Activated CD8-positive, alpha-beta T cell treated with anti-CD3 and anti-CD28 coated beads, Interleukin-2, amount 10 ng/mL, durations not matched to agents 7 days and 5 days (primary cell): ENCODE measurements around the gene KRTAP5-7. TPM values are rescaled to one million over a fixed set of nuclear protein-coding genes. Genes with fewer than 3 reads are reported as not detected.
"Not testable (repeated sequence)": the region's sequence is repeated elsewhere in the genome, so short reads cannot be mapped to it uniquely, and the experiment has no call there.

Experiments used
- ATAC-seq: fragments of 150-1000 bp; cut with Tn5 transposase; one replicate; pipeline ENCODE4 v1.10.0; 2021; ENCODE audit warnings: moderate library complexity
- CTCF ChIA-PET: fragments of 350-600 bp; sonication (Branson Sonifier 250); formaldehyde crosslinking; loops from one replicate; lab custom pipeline; 2021; ENCODE audit warnings: antibody characterized with exemption; lab: Charles Lee
- POLR2A ChIA-PET: fragments of 350-600 bp; sonication (Branson Sonifier 250); formaldehyde crosslinking; loops from one replicate; lab custom pipeline; 2021; ENCODE audit warnings: antibody characterized with exemption; lab: Charles Lee
- DNase-seq: peaks from one replicate; pipeline ENCODE4 v3.0.0-alpha.2; 2020
- H3K27ac Mint-ChIP-seq: one replicate; pipeline ENCODE4 v1.8.0; 2021; ENCODE audit warnings: mild to moderate bottlenecking, mixed read lengths
- H3K27me3 Mint-ChIP-seq: one replicate; pipeline ENCODE4 v1.8.0; 2021; ENCODE audit warnings: low read depth, mixed read lengths
- H3K36me3 Mint-ChIP-seq: one replicate; pipeline ENCODE4 v1.8.0; 2021; ENCODE audit warnings: low read depth, mixed read lengths
- H3K4me1 Mint-ChIP-seq: one replicate; pipeline ENCODE4 v1.8.0; 2021; ENCODE audit warnings: low read depth, mixed read lengths
- H3K4me3 Mint-ChIP-seq: one replicate; pipeline ENCODE4 v1.8.0; 2021; ENCODE audit warnings: mild to moderate bottlenecking, mixed read lengths
- H3K9me3 Mint-ChIP-seq: one replicate; pipeline ENCODE4 v1.8.0; 2022; ENCODE audit warnings: mixed read lengths; ENCODE audit not compliant: insufficient read depth
- total RNA-seq, 2 experiments: library from RNA; stranded (reverse); gene quantifications; one replicate each; pipeline ENCODE4 v1.2.3, GENCODE V29; 2021

Gene KRTAP5-7
- total RNA-seq, 2 experiments from 2014 or later, result not detected

DNA sequence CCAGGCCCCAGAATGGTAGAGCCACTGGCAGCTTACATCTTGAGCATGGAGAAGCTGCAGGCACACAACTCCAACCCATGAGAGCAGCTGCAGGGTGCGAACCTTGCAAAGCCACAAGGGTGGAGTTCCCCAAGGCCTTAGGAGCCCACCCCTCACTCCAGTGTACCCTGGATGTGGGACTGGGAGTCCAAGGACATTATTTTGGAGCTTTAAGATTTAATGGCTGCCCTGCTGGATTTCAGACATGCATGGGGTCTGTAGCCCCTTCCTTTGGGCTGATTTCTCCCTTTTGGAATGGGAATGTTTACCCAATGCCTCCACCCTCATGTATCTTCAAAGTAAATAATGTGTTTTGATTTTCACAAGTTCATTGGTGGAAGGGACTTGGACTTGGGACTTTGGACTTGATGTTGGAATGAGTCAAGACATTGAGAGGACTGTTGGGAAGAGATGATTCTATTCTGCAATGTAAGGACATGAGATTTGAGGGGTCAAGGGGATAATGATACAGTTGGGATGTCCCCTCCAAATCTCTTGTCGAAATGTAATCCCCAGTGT lies 1.1 kb upstream of the KRTAP5-7 start:
- Mint-ChIP-seq H3K4me1 (no peaks in the 10 kb centered on the region), H3K9me3 (no peaks in the 10 kb centered on the region), H3K4me3 (no peak overlapping the region), H3K36me3 (no peaks in the 10 kb centered on the region), H3K27ac (no peak overlapping the region), H3K27me3 (peaks cover 6% of the 10 kb centered on the region)
- ChIA-PET CTCF (no interaction called here), POLR2A (no interaction called here)
- no peak for ATAC-seq
- no peak for DNase-seq

DNA sequence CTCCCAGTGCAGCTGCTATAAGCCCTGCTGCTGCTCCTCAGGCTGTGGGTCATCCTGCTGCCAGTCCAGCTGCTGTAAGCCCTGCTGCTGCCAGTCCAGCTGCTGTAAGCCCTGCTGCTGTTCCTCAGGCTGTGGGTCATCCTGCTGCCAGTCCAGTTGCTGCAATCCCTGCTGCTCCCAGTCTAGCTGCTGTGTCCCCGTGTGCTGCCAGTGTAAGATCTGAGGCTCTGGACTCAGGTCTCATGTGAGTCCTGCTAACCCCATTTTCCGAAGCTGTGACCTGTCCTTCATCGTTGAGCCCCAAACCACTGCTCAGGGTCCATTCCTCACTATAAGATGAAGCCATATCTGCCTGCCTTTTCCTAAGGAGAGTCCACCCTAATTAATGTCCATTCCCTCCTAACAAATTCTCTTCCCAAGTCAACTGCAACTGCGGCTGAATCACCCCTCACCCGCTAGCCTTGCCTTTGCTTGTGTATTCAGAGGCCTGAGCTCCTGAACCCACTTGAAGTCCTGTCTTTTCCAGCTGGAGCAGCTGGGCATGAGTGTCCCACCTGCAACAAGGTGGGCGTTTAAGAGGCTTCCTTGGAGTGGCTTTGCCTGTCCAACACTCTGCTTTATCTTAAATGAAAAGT lies 626 bp downstream of the KRTAP5-7 start:
- Mint-ChIP-seq H3K4me3 (no peak overlapping the region), H3K27ac (no peak overlapping the region), H3K27me3 (peaks cover 8% of the 10 kb centered on the region), H3K36me3 (no peaks in the 10 kb centered on the region), H3K4me1 (no peaks in the 10 kb centered on the region), H3K9me3 (no peaks in the 10 kb centered on the region)
- POLR2A ChIA-PET, result no interaction called here
- CTCF ChIA-PET, result no interaction called here
- DNase-seq (no peak), ATAC-seq (no peak)

DNA sequence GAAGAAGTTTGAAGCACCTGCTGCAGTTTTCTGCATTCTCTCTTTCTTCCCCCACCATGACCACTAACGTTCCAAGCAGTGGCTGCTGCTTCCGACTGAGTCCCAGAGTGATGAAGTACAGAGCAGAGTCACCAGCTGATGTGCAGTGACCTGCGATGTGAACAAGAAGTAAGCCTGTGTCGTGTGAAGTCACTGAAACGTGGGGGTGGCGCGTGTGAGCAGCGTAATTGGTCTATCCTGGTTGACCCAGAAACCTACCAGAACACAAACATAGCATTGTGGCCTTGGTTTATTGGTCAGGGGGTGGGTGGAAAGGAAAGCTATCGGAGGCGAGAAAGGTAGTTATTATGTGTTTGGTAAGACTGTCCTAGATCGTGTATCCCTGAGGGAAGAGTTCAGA lies 3.5 kb downstream of the KRTAP5-7 start:
- no peak overlapping the region for H3K27ac Mint-ChIP-seq
- H3K9me3 Mint-ChIP-seq, result no peaks in the 10 kb centered on the region
- peaks cover 8% of the 10 kb centered on the region for H3K27me3 Mint-ChIP-seq
- ChIA-PET POLR2A (no interaction called here), CTCF (no interaction called here)
- no peak for ATAC-seq
- H3K4me3 Mint-ChIP-seq, result no peak overlapping the region
- DNase-seq, result no peak
- H3K4me1 Mint-ChIP-seq, result no peaks in the 10 kb centered on the region
- H3K36me3 Mint-ChIP-seq, result no peaks in the 10 kb centered on the region

DNA sequence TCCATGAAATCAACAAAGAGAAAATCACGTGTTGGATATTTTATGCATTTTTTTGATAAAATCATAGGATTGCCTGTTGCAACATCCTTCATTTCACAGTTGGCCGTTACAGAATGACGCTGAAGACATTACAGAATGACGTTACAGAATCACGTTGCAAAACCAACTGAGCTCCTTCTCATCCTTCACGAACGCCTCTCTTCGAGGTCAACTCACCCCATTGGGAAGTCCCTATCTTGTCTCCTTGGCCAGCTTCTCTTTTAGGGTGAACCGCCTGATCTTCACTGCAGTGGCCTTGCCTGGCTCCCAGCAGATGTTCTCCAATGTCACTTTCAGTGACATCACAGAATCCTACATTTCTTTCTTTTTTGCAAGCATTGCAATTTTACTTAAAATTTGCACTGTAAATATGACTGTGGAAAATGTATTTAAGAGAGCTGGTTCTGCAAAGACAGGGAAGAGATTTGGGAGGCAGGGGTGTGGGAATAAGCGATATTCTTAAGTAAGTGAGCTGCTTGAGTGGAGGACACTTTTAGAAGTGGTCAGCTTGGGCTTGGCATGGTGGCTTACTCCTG lies 5.1 kb downstream of the KRTAP5-7 start:
- H3K4me3 Mint-ChIP-seq, result no peak overlapping the region

DNA sequence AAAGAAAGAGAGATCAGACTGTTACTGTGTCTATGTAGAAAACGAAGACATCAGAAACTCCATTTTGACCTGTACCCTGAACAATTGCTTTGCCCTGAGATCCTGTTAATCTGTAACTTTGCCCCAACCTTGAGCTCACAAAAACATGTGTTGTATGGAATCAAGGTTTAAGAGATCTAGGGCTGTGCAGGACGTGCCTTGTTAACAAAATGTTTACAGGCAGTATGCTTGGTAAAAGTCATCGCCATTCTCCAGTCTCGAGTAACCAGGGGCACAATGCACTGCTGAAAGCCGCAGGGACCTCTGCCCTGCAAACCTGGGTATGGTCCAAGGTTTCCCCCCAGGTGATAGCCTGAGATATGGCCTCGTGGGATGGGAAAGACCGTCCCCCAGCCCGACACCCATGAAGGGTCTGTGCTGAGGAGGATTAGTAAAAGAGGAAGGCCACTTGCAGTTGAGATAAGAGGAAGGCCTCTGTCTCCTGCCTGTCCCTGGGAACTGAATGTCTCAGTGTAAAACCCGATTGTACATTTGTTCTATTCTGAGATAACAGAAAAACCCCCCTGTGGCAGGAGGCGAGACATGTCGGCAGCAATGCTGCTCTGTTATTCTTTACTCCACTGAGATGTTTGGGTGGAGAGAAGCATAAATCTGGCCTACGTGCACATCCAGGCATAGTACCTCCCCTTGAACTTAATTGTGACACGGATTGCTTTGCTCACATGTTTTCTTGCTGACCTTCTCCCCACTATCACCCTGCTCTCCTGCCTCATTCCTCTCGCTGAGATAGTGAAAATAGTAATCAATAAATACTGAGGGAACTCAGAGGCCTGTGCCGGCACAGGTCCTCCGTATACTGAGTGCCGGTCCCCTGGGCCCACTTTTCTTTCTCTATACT lies 7.9 kb downstream of the KRTAP5-7 start:
- POLR2A ChIA-PET, H3K36me3 Mint-ChIP-seq, H3K9me3 Mint-ChIP-seq, H3K27me3 Mint-ChIP-seq, H3K4me1 Mint-ChIP-seq, H3K4me3 Mint-ChIP-seq, DNase-seq, ATAC-seq, CTCF ChIA-PET, H3K27ac Mint-ChIP-seq: not testable (repeated sequence)

More for the DNA sequence above, 5.1 kb downstream of the KRTAP5-7 start:
- Mint-ChIP-seq H3K27me3 (peaks cover 6% of the 10 kb centered on the region), H3K9me3 (no peaks in the 10 kb centered on the region), H3K36me3 (no peaks in the 10 kb centered on the region), H3K27ac (no peak overlapping the region), H3K4me1 (no peaks in the 10 kb centered on the region)
- ATAC-seq, result no peak
- ChIA-PET POLR2A (no interaction called here), CTCF (no interaction called here)
- no peak for DNase-seq

DNA sequence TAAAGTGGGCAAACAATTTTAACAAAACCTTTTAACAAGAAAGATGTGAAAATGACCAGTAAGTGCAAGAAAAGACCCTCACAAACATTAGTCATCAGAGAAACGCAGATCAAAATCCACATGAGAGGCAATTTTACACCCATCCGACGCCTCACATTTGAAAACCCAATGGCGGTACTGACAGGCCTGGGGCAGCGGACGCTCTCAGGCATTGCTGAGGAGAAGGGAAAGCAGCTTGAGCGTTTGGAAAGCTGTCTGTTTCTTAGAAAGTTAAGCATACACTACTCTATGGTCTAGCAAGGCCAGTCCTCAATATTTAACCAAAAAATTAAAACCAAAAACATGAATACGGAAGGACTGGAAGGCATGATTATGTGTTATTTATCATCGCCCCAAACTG lies 8.8 kb downstream of the KRTAP5-7 start:
- no peak overlapping the region for H3K4me3 Mint-ChIP-seq
- no peaks in the 10 kb centered on the region for H3K9me3 Mint-ChIP-seq
- ChIA-PET POLR2A (no interaction called here), CTCF (no interaction called here)
- no peak overlapping the region for H3K27ac Mint-ChIP-seq
- no peak for ATAC-seq
- no peaks in the 10 kb centered on the region for H3K36me3 Mint-ChIP-seq
- H3K27me3 Mint-ChIP-seq, result peaks cover 2% of the 10 kb centered on the region
- no peaks in the 10 kb centered on the region for H3K4me1 Mint-ChIP-seq
- DNase-seq, result no peak

DNA sequence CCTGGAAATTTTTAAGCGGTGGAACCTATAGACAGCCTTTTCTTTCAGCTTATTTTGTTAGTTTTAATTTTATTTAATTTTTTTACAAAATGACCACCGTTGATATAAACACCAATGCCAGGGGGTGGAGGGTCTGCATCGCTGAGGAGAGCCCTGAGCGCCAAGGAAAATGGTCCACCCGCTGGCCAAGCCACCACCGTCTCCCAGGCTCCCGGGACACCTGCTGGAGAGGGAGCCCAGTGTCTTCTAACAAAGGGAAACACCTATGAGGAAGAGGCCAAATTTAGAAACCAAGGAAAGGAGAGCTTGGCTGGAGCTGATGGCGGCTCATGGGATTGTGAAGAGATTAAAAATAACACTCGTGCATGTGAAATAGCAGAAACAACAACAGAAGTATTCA lies 10.5 kb downstream of the KRTAP5-7 start:
- Mint-ChIP-seq H3K27ac (no peak overlapping the region), H3K27me3 (no peaks in the 10 kb centered on the region), H3K4me1 (no peaks in the 10 kb centered on the region), H3K9me3 (no peaks in the 10 kb centered on the region), H3K4me3 (no peak overlapping the region), H3K36me3 (no peaks in the 10 kb centered on the region)
- ATAC-seq (no peak), DNase-seq (no peak)
- CTCF ChIA-PET, result no interaction called here
- POLR2A ChIA-PET, result no interaction called here

DNA sequence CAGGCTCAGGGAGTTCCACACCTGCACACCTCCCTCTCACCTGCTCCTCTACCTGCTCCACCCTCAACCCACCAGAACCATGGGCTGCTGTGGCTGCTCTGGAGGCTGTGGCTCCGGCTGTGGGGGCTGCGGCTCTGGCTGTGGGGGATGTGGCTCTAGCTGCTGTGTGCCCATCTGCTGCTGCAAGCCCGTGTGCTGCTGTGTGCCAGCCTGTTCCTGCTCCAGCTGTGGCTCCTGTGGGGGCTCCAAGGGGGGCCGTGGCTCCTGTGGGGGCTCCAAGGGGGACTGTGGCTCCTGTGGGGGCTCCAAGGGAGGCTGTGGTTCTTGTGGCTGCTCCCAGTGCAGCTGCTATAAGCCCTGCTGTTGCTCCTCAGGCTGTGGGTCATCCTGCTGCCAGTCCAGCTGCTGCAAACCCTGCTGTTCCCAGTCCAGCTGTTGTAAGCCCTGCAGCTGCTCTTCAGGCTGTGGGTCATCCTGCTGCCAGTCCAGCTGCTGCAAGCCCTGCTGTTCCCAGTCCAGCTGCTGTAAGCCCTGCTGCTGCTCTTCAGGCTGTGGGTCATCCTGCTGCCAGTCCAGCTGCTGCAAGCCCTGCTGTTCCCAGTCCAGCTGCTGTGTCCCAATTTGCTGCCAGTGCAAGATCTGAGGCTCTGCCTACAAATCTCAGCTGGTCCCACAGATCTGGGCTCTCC lies 11.1 kb downstream of the KRTAP5-7 start, which contains the start of gene KRTAP5-8:
Gene KRTAP5-8, plus strand, starts transcription at position 49 of the 689 bp plus-strand sequence. Its CDS starts 31 bp downstream, at position 80.
- DNase-seq, result not testable (repeated sequence)

DNA sequence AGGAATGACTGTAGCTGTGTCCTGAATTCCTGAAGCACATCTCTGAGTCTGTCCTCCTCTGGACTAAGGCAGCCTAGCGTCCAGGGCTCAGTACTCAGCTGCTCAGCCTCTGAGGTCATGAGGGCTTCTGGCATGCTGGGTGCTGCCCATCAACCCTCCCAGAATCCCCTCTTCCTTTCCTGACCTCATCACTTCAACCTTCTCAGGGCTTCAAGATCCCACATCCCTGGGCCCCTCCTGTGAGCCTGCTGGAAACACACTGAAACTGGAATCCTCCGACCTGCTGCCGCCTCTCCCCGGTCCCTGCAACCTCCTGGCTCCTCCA lies 11.6 kb downstream of the KRTAP5-7 start:
- no peaks in the 10 kb centered on the region for H3K9me3 Mint-ChIP-seq
- POLR2A ChIA-PET, result no interaction called here

More for the DNA sequence above, 11.1 kb downstream of the KRTAP5-7 start, which contains the start of gene KRTAP5-8:
- H3K9me3 Mint-ChIP-seq, H3K4me1 Mint-ChIP-seq, H3K36me3 Mint-ChIP-seq, H3K27ac Mint-ChIP-seq, POLR2A ChIA-PET, H3K27me3 Mint-ChIP-seq, ATAC-seq, CTCF ChIA-PET, H3K4me3 Mint-ChIP-seq: not testable (repeated sequence)

DNA sequence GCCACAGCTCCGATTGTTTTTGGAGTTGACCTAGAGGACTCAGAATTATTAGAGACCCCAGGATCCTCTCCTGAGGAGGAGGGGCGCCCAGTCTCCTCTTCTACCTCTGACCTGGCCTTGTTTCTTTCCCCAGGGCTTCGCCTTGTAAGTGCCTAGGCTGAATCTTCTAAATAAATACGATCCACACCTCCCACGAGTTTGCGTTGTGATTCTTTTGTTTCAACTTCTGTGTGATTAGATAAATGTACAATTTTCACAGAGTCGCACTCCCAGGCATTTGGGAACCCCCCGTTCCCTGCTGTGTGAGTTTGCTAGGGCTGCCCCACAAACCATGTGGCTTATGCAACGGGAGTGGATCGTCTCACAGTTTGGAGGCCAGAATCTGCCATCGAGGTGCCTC lies 11.9 kb downstream of the KRTAP5-7 start:
- POLR2A ChIA-PET, result no interaction called here
- H3K27ac Mint-ChIP-seq, result no peak overlapping the region
- ATAC-seq (no peak), DNase-seq (no peak)
- H3K27me3 Mint-ChIP-seq, result no peaks in the 10 kb centered on the region
- H3K4me3 Mint-ChIP-seq, result no peak overlapping the region
- no peaks in the 10 kb centered on the region for H3K9me3 Mint-ChIP-seq
- no peaks in the 10 kb centered on the region for H3K36me3 Mint-ChIP-seq
- H3K4me1 Mint-ChIP-seq, result peaks cover 11% of the 10 kb centered on the region
- CTCF ChIA-PET, result no interaction called here

More for the DNA sequence above, 11.6 kb downstream of the KRTAP5-7 start:
- ATAC-seq (no peak), DNase-seq (no peak)
- Mint-ChIP-seq H3K36me3 (no peaks in the 10 kb centered on the region), H3K4me1 (peaks cover 7% of the 10 kb centered on the region), H3K27ac (no peak overlapping the region), H3K27me3 (no peaks in the 10 kb centered on the region), H3K4me3 (no peak overlapping the region)
- CTCF ChIA-PET, result no interaction called here

DNA sequence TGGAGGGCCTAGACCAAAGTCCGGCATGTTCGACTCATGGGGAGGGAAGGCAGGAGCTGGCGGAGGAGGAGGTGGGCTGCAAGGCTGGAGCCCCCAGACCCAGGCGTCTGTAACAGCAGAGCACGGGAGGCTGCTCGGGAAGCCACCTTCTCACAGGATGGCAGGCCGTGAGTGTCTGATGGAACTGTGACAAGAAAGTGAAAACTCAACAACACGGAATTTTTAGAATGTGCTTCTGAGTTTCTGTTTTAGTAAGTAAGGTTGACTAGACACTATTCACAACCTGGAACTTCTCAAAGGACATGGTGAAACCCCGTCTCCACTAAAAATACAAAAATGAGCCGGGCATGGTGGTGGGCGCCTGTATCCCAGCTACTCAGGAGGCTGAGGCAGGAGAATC lies 12.9 kb downstream of the KRTAP5-7 start:
- ATAC-seq, H3K36me3 Mint-ChIP-seq, DNase-seq, POLR2A ChIA-PET, H3K27ac Mint-ChIP-seq, CTCF ChIA-PET, H3K9me3 Mint-ChIP-seq, H3K4me3 Mint-ChIP-seq, H3K27me3 Mint-ChIP-seq: not testable (repeated sequence)
- H3K4me1 Mint-ChIP-seq, result peaks cover 11% of the 10 kb centered on the region
